Liver (tissue), 9 donors: ENCODE measurements around the gene PLXDC2. TPM values are rescaled to one million over a fixed set of nuclear protein-coding genes. Genes with fewer than 3 reads are reported as not detected.

Source experiments
- DNase-seq: peaks from one replicate; pipeline ENCODE4 v3.0.0-alpha.2; 2017; ENCODE audit warnings: low spot score
- H3K27ac ChIP-seq, 2 donors: one replicate each; pipeline ENCODE4 v1.7.0; 2013; ENCODE audit warnings: inconsistent platforms in 2 of 2, low read length in 2 of 2, control low read depth in 1 of 2, low read depth in 1 of 2, mild to moderate bottlenecking in 1 of 2
- H3K27me3 ChIP-seq, 4 donors: one replicate each; pipeline versions ENCODE4 v1.6.1 to v1.7.0; 2013; ENCODE audit warnings: low read length in 3 of 4, inconsistent platforms in 1 of 4, mild to moderate bottlenecking in 1 of 4, moderate library complexity in 1 of 4; ENCODE audit not compliant: control insufficient read depth in 4 of 4, insufficient read depth in 4 of 4
- H3K36me3 ChIP-seq, 4 donors: one replicate each; pipeline versions ENCODE4 v1.6.1 to v1.7.0; 2013; ENCODE audit warnings: low read length in 3 of 4, mild to moderate bottlenecking in 3 of 4, low read depth in 1 of 4, moderate library complexity in 1 of 4; ENCODE audit not compliant: control insufficient read depth in 4 of 4, insufficient read depth in 3 of 4
- H3K4me1 ChIP-seq, 4 donors: one replicate each; pipeline versions ENCODE4 v1.6.1 to v1.7.0; 2013; ENCODE audit warnings: low read length in 3 of 4, mild to moderate bottlenecking in 3 of 4, moderate library complexity in 1 of 4; ENCODE audit not compliant: control insufficient read depth in 4 of 4, insufficient read depth in 4 of 4
- H3K4me3 ChIP-seq, 3 donors: one replicate each; pipeline versions ENCODE4 v1.6.1 to v1.7.0; 2013; ENCODE audit warnings: low read length in 3 of 3, control low read depth in 1 of 3, low read depth in 1 of 3, mild to moderate bottlenecking in 1 of 3
- H3K9ac ChIP-seq, 2 donors: one replicate each; pipeline ENCODE4 v1.7.0; 2013; ENCODE audit warnings: low read length in 2 of 2, mild to moderate bottlenecking in 2 of 2, moderate library complexity in 2 of 2, control low read depth in 1 of 2, low read depth in 1 of 2
- H3K9me3 ChIP-seq, 4 donors: one replicate each; pipeline versions ENCODE4 v1.6.1 to v1.7.0; 2013; ENCODE audit warnings: low read length in 3 of 4; ENCODE audit not compliant: control insufficient read depth in 4 of 4
- CTCF ChIP-seq: fragments of 150-350 bp; IDR thresholded peaks from 2 replicates; pipeline ENCODE4 v1.5.1; 2017; ENCODE audit warnings: improper control_type of control experiment, low read depth, low read length; ENCODE audit not compliant: missing input control
- EGR1 ChIP-seq, 2 donors: IDR thresholded peaks; 2 replicates each; pipeline ENCODE4 v1.6.1; 2016 to 2018; ENCODE audit warnings: antibody characterized with exemption in 2 of 2, low read depth in 2 of 2
- FOXA1 ChIP-seq: IDR thresholded peaks from 2 replicates; pipeline ENCODE4 v1.6.1; 2016; ENCODE audit warnings: antibody characterized with exemption
- FOXA2 ChIP-seq: IDR thresholded peaks from 2 replicates; pipeline ENCODE4 v1.6.1; 2016; ENCODE audit warnings: antibody characterized with exemption
- GABPA ChIP-seq, 2 donors: IDR thresholded peaks in 1 of 2; conservative IDR thresholded peaks in 1 of 2; 2 replicates each; pipeline ENCODE4 v1.6.1; 2016; ENCODE audit warnings: antibody characterized with exemption in 2 of 2, mild to moderate bottlenecking in 1 of 2, moderate library complexity in 1 of 2
- HNF4A ChIP-seq, 2 donors: conservative IDR thresholded peaks; 2 replicates each; pipeline ENCODE4 v1.6.1; 2016; ENCODE audit warnings: antibody characterized with exemption in 2 of 2, mild to moderate bottlenecking in 2 of 2
- HNF4G ChIP-seq: IDR thresholded peaks from 2 replicates; pipeline ENCODE4 v1.6.1; 2016; ENCODE audit warnings: antibody characterized with exemption
- MAX ChIP-seq: IDR thresholded peaks from 2 replicates; pipeline ENCODE4 v1.6.1; 2016; ENCODE audit warnings: antibody characterized with exemption
- NR2F2 ChIP-seq: IDR thresholded peaks from 2 replicates; pipeline ENCODE4 v1.6.1; 2016; ENCODE audit warnings: antibody characterized with exemption
- RXRA ChIP-seq, 2 donors: IDR thresholded peaks; 2 replicates each; pipeline ENCODE4 v1.6.1; 2017 to 2018; ENCODE audit warnings: antibody characterized with exemption in 2 of 2, mild to moderate bottlenecking in 1 of 2
- SP1 ChIP-seq: IDR thresholded peaks from 2 replicates; pipeline ENCODE4 v1.6.1; 2018; ENCODE audit warnings: antibody characterized with exemption, mild to moderate bottlenecking
- TAF1 ChIP-seq: conservative IDR thresholded peaks from 2 replicates; pipeline ENCODE4 v1.6.1; 2016; ENCODE audit warnings: antibody characterized with exemption, mild to moderate bottlenecking
- YY1 ChIP-seq: IDR thresholded peaks from 2 replicates; pipeline ENCODE4 v1.6.1; 2016; ENCODE audit warnings: antibody characterized with exemption, mild to moderate bottlenecking
- ZBTB33 ChIP-seq: IDR thresholded peaks from 2 replicates; pipeline ENCODE4 v1.6.1; 2016; ENCODE audit warnings: antibody characterized with exemption
- WGBS: extraction: QIAGEN DNeasy Blood & Tissue Kit; methylation state at CpG from one replicate; pipeline ENCODE4 v1.1.7; 2013; 5-methylcytosine and 5-hydroxymethylcytosine counted together
- polyA plus RNA-seq, 2 donors: library from polyadenylated mRNA; stranded (reverse) in 1 of 2; unstranded in 1 of 2; fragments of 200-250 nt in 1 of 2; fragments of >200 nt in 1 of 2; fragmentation: Nextera tagmentation in 1 of 2; extraction: Ambion mirVana in 1 of 2; gene quantifications; one replicate each; pipeline versions ENCODE4 v1.2.1 to v1.2.3, GENCODE V29; 2013 to 2015
- total RNA-seq, 2 donors: library from RNA; depleted of rRNA; stranded (reverse); fragments of >200 nt; gene quantifications; one replicate each; pipeline ENCODE4 v1.2.3, GENCODE V29; 2014
- TF ChIP-seq, protein P1 (sequence below): IDR thresholded peaks from 2 replicates; pipeline ENCODE4 v1.6.1; 2016; ENCODE audit warnings: antibody characterized with exemption, mild to moderate bottlenecking
- donor health status: healthy.
- donor health status: healthy.
- donor health status: healthy.
- donor health status: healthy.
- donor health status: healthy.

PLXDC2 gene
- total and polyA plus RNA-seq, 4 donors = 1.4 to 5.1 (median 2.4) TPM

DNA sequence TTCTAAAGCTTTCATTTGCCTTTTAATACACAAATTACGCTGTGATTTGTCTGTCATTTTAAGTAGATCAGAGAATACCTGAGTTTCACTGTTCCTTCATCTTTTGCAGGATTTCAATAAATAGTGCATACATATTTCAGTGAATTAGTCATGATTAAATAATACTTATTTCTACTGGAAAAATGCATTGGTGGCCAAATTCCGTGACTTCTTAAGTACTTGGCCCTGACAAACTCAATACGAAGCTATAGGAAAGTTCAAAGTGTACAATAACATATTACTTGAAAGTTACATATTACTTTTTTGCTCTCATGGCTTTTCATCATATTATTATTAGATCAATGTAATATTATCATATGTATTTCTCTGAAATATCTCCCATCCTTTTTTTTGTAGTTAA, 16.1 kb upstream of the PLXDC2 start (continued):
- TF ChIP-seq TAF1 = no peak

DNA sequence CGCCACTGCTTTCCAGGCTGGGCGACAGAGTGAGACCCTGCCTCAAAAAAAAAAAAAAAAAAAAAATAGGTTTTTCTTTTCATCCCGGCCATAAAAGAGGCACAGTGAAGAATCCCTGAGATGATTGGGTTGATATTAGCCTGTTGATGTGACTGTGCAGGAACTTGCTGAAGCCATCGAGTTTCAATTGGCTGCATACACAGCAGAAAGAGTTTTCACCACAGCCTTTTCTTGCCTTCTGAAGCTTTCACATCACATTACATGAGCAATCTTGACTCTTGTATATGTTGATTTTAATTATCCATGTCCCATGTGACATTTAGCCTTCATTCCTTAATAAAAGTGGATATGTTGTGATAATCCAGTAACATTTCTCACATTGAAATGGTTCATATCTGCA, 14.9 kb upstream of the PLXDC2 start:
- Histone ChIP-seq H3K4me1 (no peaks in the 10 kb centered on the region), H3K27me3 (no peaks in the 10 kb centered on the region), H3K9me3 (peaks cover 0 to 3% (median under 1%) of the 10 kb centered on the region in 4 donors), H3K4me3 (no peak overlapping the region), H3K36me3 (no peaks in the 10 kb centered on the region), H3K9ac (no peak overlapping the region), H3K27ac (no peak overlapping the region)
- TF ChIP-seq YY1 (no peak), RXRA (IDR thresholded peaks at IDR 0.05) (no peak), EGR1 (IDR thresholded peaks at IDR 0.05; ENCODE audit: low read depth in 2 of 2) (no peak)
- no peak for DNase-seq
- WGBS = 94% methylated on average over 4 of the region's 4 CpGs

DNA sequence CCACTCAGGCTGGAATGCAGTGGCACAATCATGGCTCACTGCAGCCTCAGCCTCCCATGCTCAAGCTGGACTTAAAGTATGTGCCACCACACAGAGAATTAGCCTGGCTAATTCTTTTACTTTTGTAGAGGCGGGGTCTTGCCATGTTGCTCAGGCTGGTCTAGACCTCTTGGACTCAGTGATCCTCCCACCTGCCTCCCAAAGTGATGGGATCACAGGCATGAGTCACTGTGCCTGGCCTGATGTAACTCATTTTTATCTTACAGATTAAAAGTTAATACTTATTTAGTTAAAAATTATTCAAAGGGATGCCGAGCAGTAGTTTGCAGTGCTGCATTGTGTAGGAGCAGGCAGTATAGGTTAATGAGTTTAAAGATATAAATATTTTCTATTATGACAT, 12.6 kb upstream of the PLXDC2 start:
- Histone ChIP-seq H3K4me3 (no peak overlapping the region), H3K9me3 (peaks cover 0 to 3% (median 0%) of the 10 kb centered on the region in 4 donors), H3K27ac (no peak overlapping the region), H3K36me3 (no peaks in the 10 kb centered on the region), H3K27me3 (no peaks in the 10 kb centered on the region), H3K4me1 (no peaks in the 10 kb centered on the region), H3K9ac (no peak overlapping the region)
- 85% methylated on average over 2 of the region's 2 CpGs for WGBS
- DNase-seq = no peak
- TF ChIP-seq ZBTB33 (no peak), SP1 (no peak), CTCF (no peak), NR2F2 (no peak), HNF4G (no peak), FOXA2 (no peak), MAX (no peak), EGR1 (IDR thresholded peaks at IDR 0.05; ENCODE audit: low read depth in 2 of 2) (no peak), GABPA (IDR thresholded peaks at IDR 0.05 in 1 of 2, conservative IDR thresholded peaks at IDR 0.05 in 1 of 2) (no peak), FOXA1 (no peak), RXRA (IDR thresholded peaks at IDR 0.05) (no peak), HNF4A (conservative IDR thresholded peaks at IDR 0.05) (no peak)
- TF ChIP-seq, protein P1, sequence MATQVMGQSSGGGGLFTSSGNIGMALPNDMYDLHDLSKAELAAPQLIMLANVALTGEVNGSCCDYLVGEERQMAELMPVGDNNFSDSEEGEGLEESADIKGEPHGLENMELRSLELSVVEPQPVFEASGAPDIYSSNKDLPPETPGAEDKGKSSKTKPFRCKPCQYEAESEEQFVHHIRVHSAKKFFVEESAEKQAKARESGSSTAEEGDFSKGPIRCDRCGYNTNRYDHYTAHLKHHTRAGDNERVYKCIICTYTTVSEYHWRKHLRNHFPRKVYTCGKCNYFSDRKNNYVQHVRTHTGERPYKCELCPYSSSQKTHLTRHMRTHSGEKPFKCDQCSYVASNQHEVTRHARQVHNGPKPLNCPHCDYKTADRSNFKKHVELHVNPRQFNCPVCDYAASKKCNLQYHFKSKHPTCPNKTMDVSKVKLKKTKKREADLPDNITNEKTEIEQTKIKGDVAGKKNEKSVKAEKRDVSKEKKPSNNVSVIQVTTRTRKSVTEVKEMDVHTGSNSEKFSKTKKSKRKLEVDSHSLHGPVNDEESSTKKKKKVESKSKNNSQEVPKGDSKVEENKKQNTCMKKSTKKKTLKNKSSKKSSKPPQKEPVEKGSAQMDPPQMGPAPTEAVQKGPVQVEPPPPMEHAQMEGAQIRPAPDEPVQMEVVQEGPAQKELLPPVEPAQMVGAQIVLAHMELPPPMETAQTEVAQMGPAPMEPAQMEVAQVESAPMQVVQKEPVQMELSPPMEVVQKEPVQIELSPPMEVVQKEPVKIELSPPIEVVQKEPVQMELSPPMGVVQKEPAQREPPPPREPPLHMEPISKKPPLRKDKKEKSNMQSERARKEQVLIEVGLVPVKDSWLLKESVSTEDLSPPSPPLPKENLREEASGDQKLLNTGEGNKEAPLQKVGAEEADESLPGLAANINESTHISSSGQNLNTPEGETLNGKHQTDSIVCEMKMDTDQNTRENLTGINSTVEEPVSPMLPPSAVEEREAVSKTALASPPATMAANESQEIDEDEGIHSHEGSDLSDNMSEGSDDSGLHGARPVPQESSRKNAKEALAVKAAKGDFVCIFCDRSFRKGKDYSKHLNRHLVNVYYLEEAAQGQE = no peak
